HG03342 (cell line): ENCODE measurements around the gene CDH11.

Experiments used
- ATAC-seq: cut with Tn5 transposase; IDR thresholded peaks from one replicate; pipeline ENCODE4 v1.9.1; 2021; ENCODE audit warnings: mild to moderate bottlenecking, moderate library complexity; ENCODE audit not compliant: unreplicated experiment

CDH11 gene

GRCh38 chr16:65070831-65071432 is 50.9 kb downstream of the CDH11 start:
- no peak for ATAC-seq

- no peak for ATAC-seq
Observed at GRCh38 chr16:65069766-65070165, 52.1 kb downstream of the CDH11 start.

- ATAC-seq, result no peak
Observed at GRCh38 chr16:65069065-65069464, 52.8 kb downstream of the CDH11 start.

GRCh38 chr16:65068151-65068740 is 53.6 kb downstream of the CDH11 start:
- ATAC-seq, result no peak

GRCh38 chr16:65066651-65067050 is 55.2 kb downstream of the CDH11 start:
- no peak for ATAC-seq

GRCh38 chr16:65065031-65065430 is 56.8 kb downstream of the CDH11 start:
- no peak for ATAC-seq

GRCh38 chr16:65064131-65064530 is 57.7 kb downstream of the CDH11 start:
- no peak for ATAC-seq

GRCh38 chr16:65062736-65063583 is 58.9 kb downstream of the CDH11 start:
- no peak for ATAC-seq

GRCh38 chr16:65061935-65062518 is 59.8 kb downstream of the CDH11 start:
- ATAC-seq, result no peak

- ATAC-seq, result no peak
Observed at GRCh38 chr16:65061263-65061662, 60.6 kb downstream of the CDH11 start.

GRCh38 chr16:65059406-65059980 is 62.4 kb downstream of the CDH11 start:
- ATAC-seq, result no peak

DNA sequence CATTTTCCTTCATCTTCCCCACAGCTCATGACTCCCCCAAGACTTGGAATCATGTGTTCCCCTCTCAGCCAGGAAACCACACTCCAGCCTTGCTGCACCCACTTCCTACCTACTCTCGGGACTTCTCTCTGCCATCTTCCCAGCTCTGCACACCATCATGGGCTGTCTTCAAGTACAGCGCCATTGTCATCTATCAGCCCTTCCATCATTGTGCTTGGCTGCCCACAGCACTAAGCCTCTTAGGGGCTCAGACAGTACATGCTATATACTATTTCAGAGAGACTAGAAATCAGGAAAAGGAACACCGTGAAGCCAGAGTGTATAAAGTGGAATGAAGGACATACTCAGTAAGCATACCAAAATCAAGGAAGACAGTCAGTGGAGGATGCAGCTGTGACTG is 64.7 kb downstream of the CDH11 start:
- no peak for ATAC-seq

GRCh38 chr16:65054457-65054856 is 67.4 kb downstream of the CDH11 start:
- ATAC-seq, result no peak

- no peak for ATAC-seq
Observed at GRCh38 chr16:65049679-65050078, 72.2 kb downstream of the CDH11 start.

GRCh38 chr16:65045961-65046360 is 75.9 kb downstream of the CDH11 start:
- no peak for ATAC-seq

GRCh38 chr16:65044873-65045272 is 77.0 kb downstream of the CDH11 start:
- ATAC-seq, result no peak

DNA sequence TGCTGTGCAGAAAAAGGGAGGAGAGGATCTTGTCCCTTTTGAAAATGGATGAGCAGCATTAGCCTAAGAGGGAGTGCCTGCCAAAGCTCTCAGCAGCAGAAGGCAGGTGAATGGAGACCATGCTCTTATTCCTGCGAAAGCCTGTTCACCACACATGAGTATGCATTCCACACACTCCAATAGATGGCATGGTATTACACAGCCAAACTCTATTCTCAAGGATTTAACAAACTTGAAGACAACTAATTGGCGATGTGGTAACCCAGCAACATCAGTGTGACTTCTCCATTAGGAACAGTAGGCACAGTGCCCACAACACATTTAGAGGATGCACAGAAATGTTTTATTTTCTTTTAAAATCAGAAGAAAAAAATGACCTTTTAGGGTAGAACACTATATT is 77.8 kb downstream of the CDH11 start:
- ATAC-seq, result no peak

DNA sequence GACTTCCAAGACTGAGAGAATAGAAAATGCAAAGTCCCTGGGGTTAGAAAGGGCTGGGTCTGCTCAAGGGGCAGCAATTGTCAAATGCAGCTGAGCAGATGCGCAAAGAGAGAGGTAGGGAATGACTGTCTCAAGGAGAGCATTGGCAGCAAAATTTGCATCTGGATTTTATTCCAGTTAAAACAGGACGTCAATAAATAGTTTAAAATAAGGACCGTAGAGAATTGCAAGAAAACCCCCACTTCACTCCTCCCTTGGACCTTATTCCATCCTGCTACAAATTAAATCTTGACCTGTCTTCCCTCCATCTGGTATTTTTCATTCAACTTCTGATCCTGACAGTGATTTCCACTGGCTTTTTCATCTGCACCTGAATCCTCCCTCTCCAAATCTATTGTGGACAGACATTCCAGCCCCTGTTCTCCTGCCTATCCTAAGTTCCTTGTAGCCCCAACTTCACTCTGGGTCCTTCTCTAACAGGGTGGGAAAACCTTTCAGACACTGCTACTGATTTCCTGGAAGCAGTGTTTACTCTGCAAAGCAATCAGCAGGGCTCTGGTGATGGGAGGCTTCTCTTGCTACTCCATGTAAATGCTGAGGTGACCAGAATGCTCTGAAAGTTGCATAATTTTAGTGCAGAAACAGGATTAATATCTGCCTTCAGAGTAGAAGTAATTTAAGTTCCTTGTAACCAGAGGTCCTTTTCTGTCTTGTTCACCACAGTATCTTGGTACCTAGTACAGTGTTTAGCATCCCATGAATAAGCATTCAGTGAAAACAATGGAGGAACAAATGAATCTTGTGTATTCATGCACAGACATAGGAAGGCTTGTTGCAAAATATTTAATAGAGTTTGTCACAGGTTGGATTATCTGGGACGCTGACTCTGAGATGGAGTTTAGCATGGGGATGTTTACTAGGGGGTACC is 79.2 kb downstream of the CDH11 start:
- no peak for ATAC-seq

DNA sequence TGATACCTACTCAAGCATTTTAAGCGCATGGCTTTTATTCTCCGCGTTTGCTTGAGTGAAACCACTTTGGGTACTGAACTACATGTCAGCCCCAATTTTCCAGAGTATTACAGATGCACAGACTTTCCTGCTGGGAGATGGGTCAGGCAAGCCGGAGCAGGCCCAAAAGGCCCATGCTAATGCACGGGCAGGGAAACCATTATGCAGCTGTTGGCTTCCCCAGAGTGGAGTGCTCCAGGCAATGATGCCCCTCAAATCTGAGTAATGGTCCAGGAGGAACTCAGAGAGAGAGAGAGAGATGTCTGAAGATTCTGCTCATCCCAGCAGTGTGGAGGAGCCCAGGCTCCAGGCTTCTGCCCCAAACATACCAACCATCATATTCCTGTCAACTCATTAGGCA is 80.2 kb downstream of the CDH11 start:
- no peak for ATAC-seq

GRCh38 chr16:65038100-65038499 is 83.8 kb downstream of the CDH11 start:
- no peak for ATAC-seq
